Heart right ventricle (tissue), 16 donors: ENCODE data around the gene PRG2. TPM values are rescaled to one million over a fixed set of nuclear protein-coding genes. Genes with fewer than 3 reads are reported as not detected.
"Not testable (repeated sequence)": the region's sequence is repeated elsewhere in the genome, so short reads cannot be mapped to it uniquely, and the experiment has no call there.

Experiments
- ATAC-seq, 8 donors: fragments of 200-7000 bp; cut with Tn5 transposase; one replicate each; pipeline ENCODE4 v1.9.1; 2020; ENCODE audit warnings: mild to moderate bottlenecking in 8 of 8, moderate library complexity in 8 of 8, moderate number of reproducible peaks in 1 of 8
- DNase-seq, 2 donors: peaks; one replicate each; pipeline ENCODE4 v3.0.0-alpha.2; 2020
- H3K27ac ChIP-seq, 10 donors: fragments of 200-600 bp; sonication (generic) in 2 of 10; one replicate each; pipeline versions ENCODE4 v1.5.0 to v1.8.0; 2020 to 2022; ENCODE audit warnings: mild to moderate bottlenecking in 3 of 10
- H3K27me3 ChIP-seq, 7 donors: fragments of 200-600 bp; one replicate each; pipeline ENCODE4 v1.8.0; 2021 to 2022; ENCODE audit warnings: mild to moderate bottlenecking in 2 of 7
- H3K36me3 ChIP-seq, 9 donors: fragments of 200-600 bp; sonication (generic) in 1 of 9; one replicate each; pipeline versions ENCODE4 v1.5.0 to v1.8.0; 2020 to 2022; ENCODE audit warnings: mild to moderate bottlenecking in 2 of 9
- H3K4me1 ChIP-seq, 9 donors: fragments of 200-600 bp; sonication (generic) in 1 of 9; one replicate each; pipeline versions ENCODE4 v1.5.0 to v1.8.0; 2020 to 2022; ENCODE audit warnings: mild to moderate bottlenecking in 4 of 9
- H3K4me3 ChIP-seq, 10 donors: fragments of 200-600 bp; sonication (generic) in 2 of 10; one replicate each; pipeline versions ENCODE4 v1.5.0 to v1.8.0; 2020 to 2022; ENCODE audit warnings: mild to moderate bottlenecking in 7 of 10, moderate library complexity in 2 of 10
- H3K9me3 ChIP-seq, 11 donors: fragments of 200-600 bp in 10 of 11; sonication (generic) in 2 of 11; one replicate each; pipeline versions ENCODE4 v1.5.0 to v1.8.0; 2013 to 2022; ENCODE audit warnings: mild to moderate bottlenecking in 2 of 11, control low read depth in 1 of 11, moderate library complexity in 1 of 11
- WGBS, 2 donors: extraction: QIAGEN DNeasy Blood & Tissue Kit; methylation state at CpG; one replicate each; pipeline ENCODE4 v1.1.7; 2013; ENCODE audit warnings: inconsistent platforms in 1 of 2; 5-methylcytosine and 5-hydroxymethylcytosine counted together
- intact Hi-C, 10 donors: fragments of 100-400 bp; cut with DNase I; formaldehyde crosslinking; loops; one replicate each; pipeline versions ENCODE4 v1.11.1 to v1.14.2; 2022
- polyA plus RNA-seq, 2 donors: library from polyadenylated mRNA; stranded (reverse); fragments of 200-250 nt; gene quantifications; one replicate each; pipeline ENCODE4 v1.2.3, GENCODE V29; 2013
- total RNA-seq, 10 donors: library from RNA; stranded (reverse); fragmentation: NEBNext Ultra II Directional in 3 of 10; extraction: Animal tissue kit (Norgen Biotek cat#: 25700) in 3 of 10; gene quantifications; one replicate each; pipeline versions ENCODE4 v1.2.1 to v1.2.4, GENCODE V29; 2021 to 2023
- TF ChIP-seq, protein P1 (sequence below), 9 donors: fragments of 200-600 bp; sonication (generic) in 2 of 9; IDR thresholded peaks; one replicate each; pipeline versions ENCODE4 v1.5.0 to v1.8.0; 2021 to 2022; ENCODE audit warnings: antibody characterized with exemption in 9 of 9, mild to moderate bottlenecking in 5 of 9, moderate library complexity in 1 of 9
- donor health status: Arrhythmogenic right ventricular cardiomyopathy.
- donor health status: ischemic (EF 13 %, LVEDD 7.1; RV severe dilation, severe dysfunction).
- donor health status: healthy with polysubstance abuse.
- donor health status: DM: no; HTN: yes; CAD: no.
- donor health status: DM: no; HTN: no; CAD: no.
- donor health status: ischemic (EF 25% LVEDD 6.9; RV normal size, moderate dysfunction).
- donor health status: ischemic (EF 25% LVEDD 5.7; RV mildly dilated, moderate dysfunction).
- donor health status: healthy.
- donor health status: DM: yes; HTN: yes; CAD: no.
- donor health status: Ischemic cardiomyopathy.
- donor health status: ischemic (EF 35%, LVEDD 5.7; RV mildly dilated, moderate dysfunction).
- donor health status: nonischemic (EF 11% LVEDD 7.7; RV severe dilation, severe dysfunction).
- donor health status: DM: yes; HTN: yes; CAD: no.
- donor health status: PGD.
- donor health status: ischemic (EF 29% LVEDD 5.4; RV normal size, mild dysfunction).
- donor health status: nonischemic (EF 23%, LVEDD 6.1; RV moderate dilation, normal function).

The PRG2 gene
- total and polyA plus RNA-seq, 12 donors: 0.49 TPM; not detected in 11

GRCh38 chr11:57368106-57368844 lies 22.2 kb downstream of the PRG2 start:
- Histone ChIP-seq H3K4me3 (no peak overlapping the region), H3K4me1 (peaks cover 0 to 41% (median 15%) of the 10 kb centered on the region in 9 donors), H3K9me3 (no peaks in the 10 kb centered on the region), H3K27ac (no peak overlapping the region), H3K27me3 (no peaks in the 10 kb centered on the region), H3K36me3 (no peaks in the 10 kb centered on the region)
- DNase-seq (no peak), ATAC-seq (peak in 4 of 8 donors; percentile 18 to 69 (median 47))
- WGBS, 2 donors: 60 to 73% methylated on average over 19 of the region's 19 CpGs
- TF ChIP-seq, protein P1, sequence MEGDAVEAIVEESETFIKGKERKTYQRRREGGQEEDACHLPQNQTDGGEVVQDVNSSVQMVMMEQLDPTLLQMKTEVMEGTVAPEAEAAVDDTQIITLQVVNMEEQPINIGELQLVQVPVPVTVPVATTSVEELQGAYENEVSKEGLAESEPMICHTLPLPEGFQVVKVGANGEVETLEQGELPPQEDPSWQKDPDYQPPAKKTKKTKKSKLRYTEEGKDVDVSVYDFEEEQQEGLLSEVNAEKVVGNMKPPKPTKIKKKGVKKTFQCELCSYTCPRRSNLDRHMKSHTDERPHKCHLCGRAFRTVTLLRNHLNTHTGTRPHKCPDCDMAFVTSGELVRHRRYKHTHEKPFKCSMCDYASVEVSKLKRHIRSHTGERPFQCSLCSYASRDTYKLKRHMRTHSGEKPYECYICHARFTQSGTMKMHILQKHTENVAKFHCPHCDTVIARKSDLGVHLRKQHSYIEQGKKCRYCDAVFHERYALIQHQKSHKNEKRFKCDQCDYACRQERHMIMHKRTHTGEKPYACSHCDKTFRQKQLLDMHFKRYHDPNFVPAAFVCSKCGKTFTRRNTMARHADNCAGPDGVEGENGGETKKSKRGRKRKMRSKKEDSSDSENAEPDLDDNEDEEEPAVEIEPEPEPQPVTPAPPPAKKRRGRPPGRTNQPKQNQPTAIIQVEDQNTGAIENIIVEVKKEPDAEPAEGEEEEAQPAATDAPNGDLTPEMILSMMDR (IDR thresholded peaks at IDR 0.05): no peak
- intact Hi-C loops: no loop called here

DNA sequence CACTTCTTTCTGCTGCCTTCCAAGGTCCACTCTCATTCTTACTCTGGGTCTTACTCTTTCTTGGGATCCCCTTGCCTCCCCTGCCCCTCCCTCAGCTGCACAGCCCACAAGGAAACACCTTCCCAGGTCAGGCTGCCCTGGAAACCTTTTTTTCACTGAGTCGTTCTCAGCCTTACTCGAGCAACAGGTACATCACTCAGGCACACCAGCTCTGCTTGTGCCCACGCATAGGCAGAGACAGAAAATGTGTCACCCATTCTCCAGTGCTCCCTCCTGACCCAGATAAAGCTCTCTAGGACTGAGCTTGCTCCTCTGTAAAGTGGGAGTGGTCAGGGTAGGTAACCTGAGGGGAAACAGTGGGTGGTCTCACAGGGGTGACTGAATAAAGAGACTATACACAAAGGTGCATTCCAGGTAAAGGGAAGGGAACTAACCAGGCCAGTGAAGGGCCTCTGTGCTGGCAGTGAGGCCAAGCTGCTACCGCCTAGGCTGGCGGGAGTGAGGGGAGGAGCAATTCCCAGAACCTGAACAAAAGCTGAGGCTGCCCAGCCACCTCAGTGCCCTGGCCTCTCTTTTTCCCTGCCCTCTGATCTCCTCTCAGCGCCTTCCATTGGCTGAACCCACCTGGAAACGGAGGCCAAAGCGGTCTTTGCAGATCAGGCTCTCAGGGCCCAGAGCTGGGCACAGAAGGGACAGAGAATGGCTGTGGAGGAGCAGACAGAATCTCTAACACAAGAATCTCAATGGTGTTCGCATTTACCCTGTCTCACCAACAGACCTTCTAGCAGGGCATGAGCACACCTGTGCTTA lies 25.4 kb downstream of the PRG2 start:
- TF ChIP-seq, protein P1 (IDR thresholded peaks at IDR 0.05): no peak
- Histone ChIP-seq H3K27ac (no peak overlapping the region), H3K36me3 (no peaks in the 10 kb centered on the region), H3K27me3 (no peaks in the 10 kb centered on the region), H3K4me3 (no peak overlapping the region), H3K4me1 (peaks cover 0 to 16% (median 5%) of the 10 kb centered on the region in 9 donors), H3K9me3 (no peaks in the 10 kb centered on the region)
- ATAC-seq (no peak), DNase-seq (no peak)
- 73 to 83% methylated on average over 9 of the region's 9 CpGs for WGBS, 2 donors
- intact Hi-C loops: no loop called here

DNA sequence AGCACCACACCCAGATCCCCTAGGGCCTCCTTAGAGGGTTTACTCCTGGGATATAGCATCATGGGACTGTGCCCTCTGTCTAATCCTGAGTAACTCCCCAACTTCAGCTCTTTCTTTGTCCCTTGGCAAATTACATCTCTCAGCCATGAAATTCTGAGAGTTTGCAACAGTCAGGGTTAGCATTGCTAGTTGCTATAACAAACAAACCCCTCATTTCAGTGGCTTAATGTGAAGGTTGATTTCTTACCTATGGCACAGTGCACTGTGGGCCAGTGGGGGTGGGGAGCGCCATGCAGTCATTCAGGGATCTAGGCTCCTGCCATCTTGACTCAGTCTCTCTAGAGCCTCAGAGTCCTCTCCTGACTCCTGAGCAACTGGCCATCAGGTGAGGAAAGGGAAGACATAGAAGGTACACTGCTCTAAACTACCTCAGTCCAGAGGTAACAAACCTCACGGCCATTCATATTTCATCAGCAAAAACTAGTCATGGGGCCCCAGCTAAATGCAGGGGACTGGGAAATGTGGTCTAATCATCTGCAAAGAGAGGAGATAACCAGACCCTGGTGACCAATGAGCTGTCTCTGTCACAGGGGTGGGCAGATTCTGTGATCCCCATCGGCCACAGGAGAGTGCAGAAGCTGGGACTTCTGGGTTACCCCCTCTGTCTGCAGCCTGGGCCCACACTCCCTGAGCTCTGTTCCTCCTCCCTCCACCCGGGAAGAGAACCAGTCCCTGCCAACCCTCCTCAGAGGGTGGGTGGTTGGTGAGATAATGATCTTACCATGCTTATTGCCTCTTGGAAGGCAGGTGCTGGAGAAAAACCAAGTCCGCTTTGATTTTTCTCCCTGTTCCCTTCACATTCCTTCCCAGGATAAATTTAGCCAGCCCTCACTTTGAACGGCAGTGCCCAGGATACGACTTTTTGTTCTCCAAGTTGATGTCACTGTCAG lies 27.0 kb downstream of the PRG2 start:
- TF ChIP-seq, protein P1 (IDR thresholded peaks at IDR 0.05): no peak
- H3K9me3 ChIP-seq: no peaks in the 10 kb centered on the region
- H3K27ac ChIP-seq: no peak overlapping the region
- no peak for DNase-seq
- no peak overlapping the region for H3K4me3 ChIP-seq
- 55 to 59% methylated on average over 7 of the region's 7 CpGs for WGBS, 2 donors
- no peak for ATAC-seq
- no peaks in the 10 kb centered on the region for H3K27me3 ChIP-seq
- H3K36me3 ChIP-seq: no peaks in the 10 kb centered on the region
- peaks cover 0 to 15% (median 4%) of the 10 kb centered on the region in 9 donors for H3K4me1 ChIP-seq
- intact Hi-C loops: no loop called here

DNA sequence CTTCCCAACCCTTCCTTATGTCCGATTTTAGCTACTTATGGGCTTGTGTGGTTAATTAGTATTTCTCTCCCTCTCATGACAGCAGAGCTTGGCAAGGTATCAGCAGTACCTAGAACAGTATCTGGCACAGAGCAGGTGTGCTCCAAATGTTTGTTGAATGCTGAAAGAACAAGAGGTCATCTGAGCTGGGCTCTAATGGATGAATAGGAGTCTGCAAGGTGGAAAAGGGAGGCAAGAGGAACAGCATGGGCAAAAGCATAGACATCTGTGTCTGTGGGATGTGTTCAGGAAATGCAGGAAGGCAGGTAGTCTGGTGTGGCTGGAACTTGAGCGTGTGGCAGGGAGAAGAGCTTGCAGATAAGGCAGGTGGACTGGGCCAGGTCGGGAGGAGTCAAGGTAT lies 28.5 kb downstream of the PRG2 start:
- ATAC-seq (no peak), DNase-seq (no peak)
- TF ChIP-seq, protein P1 (IDR thresholded peaks at IDR 0.05): no peak
- H3K4me3 ChIP-seq: no peak overlapping the region
- H3K27me3 ChIP-seq: no peaks in the 10 kb centered on the region
- H3K36me3 ChIP-seq: no peaks in the 10 kb centered on the region
- intact Hi-C loops: no loop called here
- peaks cover 0 to 25% (median 12%) of the 10 kb centered on the region in 9 donors for H3K4me1 ChIP-seq
- no peak overlapping the region for H3K27ac ChIP-seq
- H3K9me3 ChIP-seq: no peaks in the 10 kb centered on the region
- 89 to 92% methylated on average over 3 of the region's 3 CpGs for WGBS, 2 donors

DNA sequence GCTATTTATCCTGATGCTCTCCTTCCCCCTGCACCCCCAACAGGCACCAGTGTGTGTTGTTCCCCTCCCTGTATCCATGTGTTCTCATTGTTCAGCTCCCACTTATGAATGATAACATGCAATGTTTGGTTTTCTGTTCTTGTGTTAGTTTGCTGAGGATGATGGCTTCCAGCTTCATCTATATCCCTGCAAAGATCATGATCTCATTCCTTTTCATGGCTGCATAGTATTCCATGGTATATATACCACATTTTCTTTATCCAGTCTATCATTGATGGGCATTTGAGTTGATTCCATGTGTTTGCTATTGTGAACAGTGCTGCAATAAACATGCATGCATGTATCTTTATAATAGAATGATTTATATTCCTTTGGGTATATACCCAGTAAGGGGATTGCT lies 29.0 kb downstream of the PRG2 start:
- H3K4me1 ChIP-seq: peaks cover 0 to 26% (median 12%) of the 10 kb centered on the region in 9 donors
- intact Hi-C loops, H3K9me3 ChIP-seq, H3K27ac ChIP-seq, H3K27me3 ChIP-seq, H3K4me3 ChIP-seq, H3K36me3 ChIP-seq, DNase-seq, ATAC-seq: not testable (repeated sequence)
